ENCODE results near the gene TRIM47.

TRIM47 gene

GRCh38 chr17:75878174-75878998 is at the start of gene TRIM47:
TSS of gene TRIM47 (minus strand) at chr17:75878581. CDS start at chr17:75878548, 33 bp downstream.
- DNase-seq = peak; percentile 55

- DNase-seq = peak; percentile 19
These were observed 49.0 kb upstream of the TRIM47 start for GRCh38 chr17:75927286-75927922.

GRCh38 chr17:75926456-75926855 is 48.1 kb upstream of the TRIM47 start:
- DNase-seq = no peak

GRCh38 chr17:75925912-75926311 is 47.5 kb upstream of the TRIM47 start:
- no peak for DNase-seq

GRCh38 chr17:75925103-75925502 is 46.7 kb upstream of the TRIM47 start:
- DNase-seq = no peak

GRCh38 chr17:75922963-75923874 is 44.8 kb upstream of the TRIM47 start:
- DNase-seq = no peak

- DNase-seq = no peak
These were observed 44.0 kb upstream of the TRIM47 start for GRCh38 chr17:75922173-75922961.

- DNase-seq = no peak
These were observed 43.2 kb upstream of the TRIM47 start for GRCh38 chr17:75921596-75921995.

- no peak for DNase-seq
These were observed 41.7 kb upstream of the TRIM47 start for GRCh38 chr17:75920045-75920560.

- DNase-seq = no peak
These were observed 41.2 kb upstream of the TRIM47 start for GRCh38 chr17:75919611-75920010.

- no peak for DNase-seq
These were observed 39.6 kb upstream of the TRIM47 start for GRCh38 chr17:75917917-75918445.

GRCh38 chr17:75917141-75917916 is 38.9 kb upstream of the TRIM47 start:
- no peak for DNase-seq

- no peak for DNase-seq
These were observed 36.9 kb upstream of the TRIM47 start for GRCh38 chr17:75915268-75915667.

- no peak for DNase-seq
These were observed 36.4 kb upstream of the TRIM47 start for GRCh38 chr17:75914643-75915267.

GRCh38 chr17:75913537-75914210 is 35.3 kb upstream of the TRIM47 start:
- no peak for DNase-seq

GRCh38 chr17:75910699-75911098 is 32.3 kb upstream of the TRIM47 start:
- DNase-seq = no peak

GRCh38 chr17:75909812-75910274 is 31.5 kb upstream of the TRIM47 start:
- DNase-seq = no peak

- no peak for DNase-seq
These were observed 30.9 kb upstream of the TRIM47 start for GRCh38 chr17:75909051-75909811.

GRCh38 chr17:75908201-75908600 is 29.8 kb upstream of the TRIM47 start:
- no peak for DNase-seq
